Activated B cell treated with CpG ODN at 0.5 μM for 24 hours (primary cell): ENCODE measurements around the gene KLC1. TPM values are rescaled to one million over a fixed set of nuclear protein-coding genes. Genes with fewer than 3 reads are reported as not detected.

Source experiments
- ATAC-seq: fragments of 200-7000 bp; cut with Tn5 transposase; one replicate; pipeline ENCODE4 v1.10.0; 2021; ENCODE audit warnings: low read depth, mild to moderate bottlenecking, moderate library complexity
- CTCF ChIA-PET: fragments of 350-600 bp; sonication (Branson Sonifier 250); formaldehyde crosslinking; loops from one replicate; lab custom pipeline; 2021; ENCODE audit warnings: antibody characterized with exemption; lab: Charles Lee
- POLR2A ChIA-PET: fragments of 350-600 bp; sonication (Branson Sonifier 250); formaldehyde crosslinking; loops from one replicate; lab custom pipeline; 2021; ENCODE audit warnings: antibody characterized with exemption; lab: Charles Lee
- DNase-seq: peaks from one replicate; pipeline ENCODE4 v3.0.0; 2022
- H3K27ac Mint-ChIP-seq: one replicate; pipeline ENCODE4 v1.8.0; 2020; ENCODE audit warnings: mixed read lengths
- H3K27me3 Mint-ChIP-seq: one replicate; pipeline ENCODE4 v1.8.0; 2021; ENCODE audit warnings: mixed read lengths
- H3K36me3 Mint-ChIP-seq: one replicate; pipeline ENCODE4 v1.8.0; 2021; ENCODE audit warnings: low read depth, mixed read lengths
- H3K4me1 Mint-ChIP-seq: one replicate; pipeline ENCODE4 v1.8.0; 2021; ENCODE audit warnings: mixed read lengths
- H3K4me3 Mint-ChIP-seq: one replicate; pipeline ENCODE4 v1.8.0; 2020; ENCODE audit warnings: mild to moderate bottlenecking, mixed read lengths
- H3K9me3 Mint-ChIP-seq: one replicate; pipeline ENCODE4 v1.8.0; 2020; ENCODE audit warnings: mixed read lengths
- CTCF ChIP-seq: fragments of 200-600 bp; IDR thresholded peaks from one replicate; pipeline ENCODE4 v1.8.0; 2022; ENCODE audit warnings: antibody characterized with exemption, mild to moderate bottlenecking
- intact Hi-C: fragments of 100-400 bp; cut with micrococcal nuclease; formaldehyde crosslinking; loops from one replicate; pipeline ENCODE4 v1.15.1; 2024
- total RNA-seq: library from RNA; stranded (reverse); gene quantifications from 2 replicates; pipeline ENCODE4 v1.2.3, GENCODE V29; 2022

KLC1 gene
- total RNA-seq, 1 donor from 2014 or later, result 153 TPM

- ChIA-PET POLR2A (no interaction called here), CTCF (no interaction called here)
- Mint-ChIP-seq H3K27ac (no peak overlapping the region), H3K27me3 (no peaks in the 10 kb centered on the region), H3K4me3 (no peak overlapping the region), H3K36me3 (peaks cover 40% of the 10 kb centered on the region), H3K9me3 (no peaks in the 10 kb centered on the region), H3K4me1 (no peaks in the 10 kb centered on the region)
- intact Hi-C loops, result no loop called here
- ATAC-seq (no peak), DNase-seq (no peak)
- no peak for TF ChIP-seq CTCF
Measured at GRCh38 chr14:103730490-103731035, 101.6 kb downstream of the KLC1 start.

- Mint-ChIP-seq H3K27me3 (no peaks in the 10 kb centered on the region), H3K9me3 (no peaks in the 10 kb centered on the region), H3K36me3 (peaks cover 38% of the 10 kb centered on the region), H3K27ac (no peak overlapping the region), H3K4me1 (no peaks in the 10 kb centered on the region), H3K4me3 (no peak overlapping the region)
- CTCF ChIA-PET, result no interaction called here
- ATAC-seq (no peak), DNase-seq (no peak)
- POLR2A ChIA-PET, result no interaction called here
- no peak for TF ChIP-seq CTCF
- intact Hi-C loops, result no loop called here
Measured at GRCh38 chr14:103731481-103731880, 102.5 kb downstream of the KLC1 start.

GRCh38 chr14:103731916-103732867, 103.2 kb downstream of the KLC1 start:
- peaks cover 41% of the 10 kb centered on the region for H3K36me3 Mint-ChIP-seq
- H3K27me3 Mint-ChIP-seq, result no peaks in the 10 kb centered on the region
- POLR2A ChIA-PET, result no interaction called here
- intact Hi-C loops, result no loop called here
- no peak for TF ChIP-seq CTCF
- CTCF ChIA-PET, result no interaction called here
- ATAC-seq (no peak), DNase-seq (no peak)
- H3K9me3 Mint-ChIP-seq, result no peaks in the 10 kb centered on the region
- no peaks in the 10 kb centered on the region for H3K4me1 Mint-ChIP-seq
- no peak overlapping the region for H3K27ac Mint-ChIP-seq
- no peak overlapping the region for H3K4me3 Mint-ChIP-seq

GRCh38 chr14:103732868-103733620, 104.0 kb downstream of the KLC1 start:
- Mint-ChIP-seq H3K4me1 (no peaks in the 10 kb centered on the region), H3K27ac (no peak overlapping the region), H3K27me3 (no peaks in the 10 kb centered on the region), H3K4me3 (no peak overlapping the region), H3K9me3 (no peaks in the 10 kb centered on the region), H3K36me3 (peaks cover 48% of the 10 kb centered on the region)
- ATAC-seq (no peak), DNase-seq (no peak)
- intact Hi-C loops, result no loop called here
- TF ChIP-seq CTCF, result no peak
- ChIA-PET POLR2A (no interaction called here), CTCF (no interaction called here)

GRCh38 chr14:103733651-103734050, 104.6 kb downstream of the KLC1 start:
- no peak overlapping the region for H3K4me3 Mint-ChIP-seq
- ChIA-PET POLR2A (no interaction called here), CTCF (no interaction called here)
- ATAC-seq (no peak), DNase-seq (no peak)
- no peak overlapping the region for H3K27ac Mint-ChIP-seq
- H3K27me3 Mint-ChIP-seq, result no peaks in the 10 kb centered on the region
- peaks cover 50% of the 10 kb centered on the region for H3K36me3 Mint-ChIP-seq
- intact Hi-C loops, result no loop called here
- H3K9me3 Mint-ChIP-seq, result no peaks in the 10 kb centered on the region
- no peak for TF ChIP-seq CTCF
- no peaks in the 10 kb centered on the region for H3K4me1 Mint-ChIP-seq
